GM21576 (cell line): ENCODE measurements around the gene XYLT1.
"Not testable (repeated sequence)": the region's sequence is repeated elsewhere in the genome, so short reads cannot be mapped to it uniquely, and the experiment has no call there.

Experiments
- ATAC-seq: cut with Tn5 transposase; IDR thresholded peaks from one replicate; pipeline ENCODE4 v1.9.1; 2021; ENCODE audit warnings: mild to moderate bottlenecking, moderate library complexity; ENCODE audit not compliant: unreplicated experiment

The XYLT1 gene

DNA sequence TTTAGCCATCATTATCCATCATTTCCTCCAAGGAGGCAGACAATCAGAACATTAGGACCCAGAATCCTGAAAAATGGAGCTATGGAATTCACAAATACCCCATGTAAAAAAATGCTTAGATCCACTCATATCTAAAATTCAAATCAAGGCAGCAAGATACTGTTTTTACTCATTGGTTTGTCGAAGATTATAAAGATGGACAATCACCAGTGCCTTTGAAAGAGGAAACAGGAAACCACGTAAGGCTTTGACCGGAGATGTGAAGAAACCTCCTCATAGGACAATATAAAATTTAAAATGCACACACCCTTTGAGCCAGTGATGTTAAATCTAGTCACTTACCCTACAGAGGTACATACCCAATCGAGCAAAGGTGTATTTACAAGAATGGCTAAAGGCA, 130.0 kb downstream of the XYLT1 start:
- ATAC-seq: no peak

DNA sequence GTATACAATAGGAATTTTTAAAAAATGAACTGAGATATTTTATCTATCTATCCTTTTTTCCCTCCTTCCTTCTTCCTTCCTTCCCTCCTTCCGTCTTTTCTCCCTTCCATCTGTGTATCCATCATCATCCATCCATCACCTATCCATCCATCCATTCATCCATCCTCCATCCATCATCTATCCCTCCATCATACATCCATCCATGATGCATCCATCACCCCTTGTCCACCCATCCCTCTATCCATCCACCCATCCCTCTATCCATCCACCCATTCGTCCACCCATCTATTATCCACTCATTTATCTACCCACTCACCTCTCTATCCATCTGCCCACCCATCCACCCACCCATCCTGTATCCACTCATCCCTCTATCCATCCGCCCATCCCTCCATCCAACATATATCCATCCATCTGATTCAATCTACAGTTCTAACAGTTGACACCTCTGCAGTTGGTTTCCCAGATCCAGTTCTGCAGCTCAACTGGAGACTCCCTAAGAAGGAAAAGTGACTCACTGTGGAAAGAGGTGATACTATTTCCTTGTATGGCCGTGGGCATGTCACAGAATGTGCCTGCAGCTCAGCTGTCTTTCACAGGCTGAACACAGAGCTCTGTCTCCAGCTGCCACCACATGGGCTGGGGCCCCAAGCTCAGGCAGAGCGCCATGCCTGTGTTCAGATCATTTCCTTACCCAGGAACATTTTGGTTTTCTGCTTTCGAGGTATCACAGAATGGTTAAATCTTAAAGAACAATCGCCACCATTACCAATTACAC, 130.8 kb downstream of the XYLT1 start:
- no peak for ATAC-seq

DNA sequence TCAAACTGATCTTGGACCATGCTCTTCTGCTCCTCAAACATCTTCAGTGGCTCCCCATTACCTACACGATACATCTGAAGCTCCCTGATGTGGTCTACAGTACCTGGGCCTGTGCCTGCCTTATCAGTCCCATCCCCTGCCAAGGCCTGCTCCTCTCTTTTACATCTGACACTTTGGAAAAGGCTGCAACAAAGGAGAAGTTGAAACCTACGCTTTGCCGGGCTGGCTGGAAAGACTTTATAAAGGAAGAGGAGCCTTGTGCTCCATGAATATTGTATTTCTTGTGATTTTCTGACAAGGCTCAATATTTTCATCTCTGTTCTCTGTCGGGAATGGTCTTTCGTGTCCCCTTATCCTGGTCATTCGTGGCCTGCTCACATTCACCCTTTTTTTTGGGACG, 132.5 kb downstream of the XYLT1 start:
- ATAC-seq: no peak

DNA sequence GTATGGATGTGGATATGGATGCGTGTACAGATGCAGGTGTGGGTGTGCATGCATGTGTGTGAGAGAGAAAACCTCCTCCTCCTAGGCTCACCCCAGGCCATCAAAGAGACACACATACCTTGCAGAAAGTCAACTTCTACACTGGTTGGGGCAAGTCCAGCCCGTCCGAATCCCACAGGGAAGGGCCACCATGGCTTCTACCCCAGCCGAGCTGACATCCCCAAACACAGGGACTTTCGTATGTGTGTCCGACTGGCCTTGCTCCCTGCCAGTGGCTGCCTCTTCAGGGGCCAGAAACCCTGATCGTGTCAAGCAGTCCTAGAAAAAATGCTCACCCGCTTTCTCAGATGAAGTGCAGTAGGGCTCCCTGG, 134.2 kb downstream of the XYLT1 start:
- ATAC-seq: no peak

DNA sequence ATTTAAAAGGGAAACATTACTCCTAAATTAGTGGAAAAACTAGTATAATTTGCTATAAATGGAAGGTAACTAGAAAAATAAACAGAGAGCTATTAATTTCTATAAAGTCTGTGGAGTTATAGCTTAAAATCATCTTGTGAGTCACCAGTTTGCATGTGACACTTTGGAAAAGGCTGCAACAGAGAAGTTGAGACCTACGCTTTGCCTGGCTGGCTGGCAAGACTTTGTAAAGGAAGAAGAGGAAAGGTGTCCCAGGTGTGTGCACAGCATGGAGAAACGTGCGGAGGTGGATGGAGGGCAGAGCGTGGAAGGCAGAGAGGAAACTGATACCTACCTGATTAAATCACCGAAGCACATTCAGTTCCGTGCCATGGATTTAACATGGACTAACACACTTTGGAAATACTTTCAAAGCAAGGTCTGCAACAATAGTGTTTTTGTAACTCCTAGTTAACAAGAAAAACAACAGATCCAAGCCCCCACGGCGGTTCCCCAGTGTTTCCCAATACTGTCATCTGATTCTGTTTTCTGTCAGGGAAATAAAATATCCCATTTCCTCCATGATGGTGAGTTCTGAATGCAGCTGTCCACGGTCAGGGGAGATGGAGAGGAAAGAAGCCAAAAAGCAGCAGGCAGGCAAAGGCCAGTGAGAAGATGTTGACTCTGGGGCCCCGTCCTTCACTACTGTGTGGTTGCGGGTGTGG, 134.8 kb downstream of the XYLT1 start:
- no peak for ATAC-seq

DNA sequence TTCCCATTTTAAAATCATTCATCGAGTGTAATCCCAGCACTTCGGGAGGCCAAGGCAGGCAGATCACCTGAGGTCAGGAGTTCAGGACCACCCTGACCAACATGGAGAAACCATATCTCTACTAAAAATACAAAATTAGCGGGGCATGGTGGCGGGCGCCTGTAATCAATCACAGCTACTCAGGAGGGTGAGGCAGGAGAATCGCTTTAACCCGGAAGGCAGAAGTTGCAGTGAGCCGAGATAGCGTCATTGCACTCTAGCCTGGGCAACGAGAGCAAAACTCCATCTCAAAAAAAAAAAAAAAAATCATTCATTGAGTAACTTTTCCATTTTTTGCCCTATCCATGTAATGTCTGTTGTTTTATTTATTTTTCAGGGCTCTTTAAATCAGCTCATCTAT, 135.4 kb downstream of the XYLT1 start:
- ATAC-seq: not testable (repeated sequence)

DNA sequence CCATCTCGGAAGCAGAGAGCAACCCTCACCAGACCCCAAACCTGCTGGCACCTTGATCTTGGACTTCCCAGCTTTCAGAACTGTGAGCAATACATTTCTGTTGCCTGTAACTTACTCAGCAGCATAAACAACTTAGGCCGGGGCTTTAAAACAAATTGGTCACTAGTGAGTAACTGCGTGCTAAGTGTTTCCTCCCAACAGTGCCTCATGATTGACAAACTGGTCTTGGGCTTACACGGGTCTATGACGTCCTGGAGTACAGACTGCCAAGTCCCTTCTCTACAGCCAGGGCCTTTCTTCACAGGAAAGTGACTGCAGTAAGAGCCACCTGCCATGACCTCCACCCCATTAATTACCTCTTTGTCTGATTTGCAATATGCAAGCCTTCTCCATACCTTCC, 136.7 kb downstream of the XYLT1 start:
- no peak for ATAC-seq

DNA sequence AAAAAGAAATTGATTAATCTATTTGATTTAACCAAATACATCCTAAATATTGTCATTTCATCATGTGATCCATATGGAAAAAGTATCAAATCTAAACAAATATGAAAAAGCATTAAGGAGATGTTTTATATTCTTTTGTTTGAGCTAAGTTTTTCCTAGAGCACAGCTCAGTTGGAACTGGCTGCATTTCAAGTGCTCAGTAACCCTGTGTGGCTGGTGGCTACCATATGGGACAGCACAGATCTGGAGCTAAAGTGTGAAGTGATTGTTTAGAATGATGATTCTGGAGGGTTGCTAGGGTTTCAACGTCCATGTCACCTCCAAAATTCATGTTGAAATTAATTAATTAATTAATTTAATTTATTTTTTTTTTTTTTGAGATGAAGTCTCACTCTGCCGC, 137.5 kb downstream of the XYLT1 start:
- no peak for ATAC-seq

DNA sequence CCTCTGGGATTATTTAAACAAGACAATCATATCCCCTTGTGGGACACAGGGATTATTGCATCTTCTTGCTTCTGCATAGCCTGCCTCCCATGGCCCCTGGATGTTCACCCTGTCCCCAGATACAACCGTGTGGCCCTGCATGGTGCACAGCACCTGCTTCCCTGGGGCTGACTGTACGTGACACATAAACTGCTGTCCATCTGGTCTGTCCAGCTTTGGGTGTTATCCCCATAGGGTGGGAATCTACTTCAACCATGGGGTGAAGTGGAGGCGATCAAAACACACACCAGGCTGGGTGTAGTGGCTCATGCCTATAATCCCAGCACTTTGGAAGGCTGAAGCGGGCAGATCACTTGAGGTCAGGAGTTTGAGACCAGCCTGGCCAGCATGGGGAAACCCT, 138.8 kb downstream of the XYLT1 start:
- no peak for ATAC-seq

DNA sequence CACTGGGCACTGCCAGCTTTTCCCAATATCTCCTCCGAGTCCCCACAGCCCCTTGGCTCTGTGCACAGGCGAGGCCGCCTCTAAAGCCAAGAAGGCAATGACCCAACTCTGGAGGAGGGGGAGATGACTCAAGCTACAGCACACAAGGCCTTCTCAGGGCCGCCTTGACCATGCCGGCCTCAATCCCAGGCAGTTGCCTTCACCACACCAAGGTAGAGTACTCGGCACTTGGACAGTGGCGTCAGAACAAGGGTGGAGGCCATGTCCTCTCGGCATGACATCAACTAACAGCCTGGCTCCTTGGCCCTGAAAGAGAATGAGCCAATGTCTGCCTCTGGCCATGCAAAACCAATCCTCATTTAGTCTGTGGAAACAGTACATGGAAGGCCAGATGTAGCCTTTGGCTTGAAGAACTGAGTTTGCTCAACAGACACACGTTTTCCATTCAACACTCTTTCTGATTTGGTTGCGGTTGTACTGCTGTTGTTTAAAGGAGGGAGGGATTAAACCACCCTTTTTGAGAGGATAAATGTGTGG, 139.6 kb downstream of the XYLT1 start:
- ATAC-seq: no peak

DNA sequence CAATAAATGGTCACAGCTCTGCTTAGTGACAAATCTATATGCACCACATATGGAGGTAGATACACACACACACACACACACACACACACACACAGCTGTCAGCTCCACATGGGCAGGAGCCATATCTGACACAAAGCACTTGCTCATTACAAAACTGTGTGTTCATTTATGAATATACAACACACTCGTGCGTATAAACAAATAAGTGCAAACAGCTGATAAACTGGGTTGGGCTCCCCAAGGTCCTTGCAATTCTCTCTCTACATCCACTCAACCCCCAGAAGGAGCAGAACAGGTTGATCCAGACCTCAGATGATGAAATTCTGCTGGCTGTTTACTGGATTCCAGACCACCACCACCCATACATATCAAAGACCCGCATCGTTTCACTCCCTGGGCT, 140.7 kb downstream of the XYLT1 start:
- no peak for ATAC-seq

DNA sequence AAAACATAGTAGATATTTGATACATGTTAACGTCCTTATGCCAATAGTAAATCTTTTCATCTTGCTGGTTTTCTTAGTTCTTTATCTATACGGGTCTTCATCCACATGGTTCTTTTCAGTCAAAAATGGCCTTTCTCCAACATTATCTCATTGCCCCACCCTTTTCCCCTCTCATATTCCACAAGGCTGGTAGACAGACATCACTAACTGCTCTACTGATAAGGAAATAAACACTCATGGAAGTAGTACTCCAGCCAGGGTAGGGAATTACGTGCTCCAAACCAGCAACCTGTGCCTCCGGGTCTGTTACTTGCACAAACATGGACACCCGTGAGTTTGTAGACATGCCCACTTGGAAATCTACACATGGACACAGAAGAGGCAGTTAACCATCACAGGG, 141.4 kb downstream of the XYLT1 start:
- no peak for ATAC-seq

DNA sequence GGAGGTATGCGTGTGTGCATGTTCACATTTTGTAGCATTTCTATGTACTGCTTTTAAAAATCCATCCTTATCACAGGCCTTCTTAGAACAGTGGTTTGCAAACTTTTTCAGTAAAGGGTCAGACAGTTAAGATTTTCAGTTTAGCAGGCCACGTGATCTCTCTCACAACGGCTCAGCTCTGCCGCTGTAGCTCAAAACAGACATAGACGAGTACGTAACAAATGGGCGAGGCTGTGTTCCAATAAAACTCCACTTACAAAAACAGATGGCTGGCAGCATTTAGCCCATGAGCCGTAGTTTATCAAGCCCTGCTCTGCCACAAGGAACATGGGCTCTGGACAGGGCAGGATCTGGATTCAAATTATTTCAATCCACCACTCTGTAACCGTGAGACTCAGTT, 141.8 kb downstream of the XYLT1 start:
- ATAC-seq: no peak

DNA sequence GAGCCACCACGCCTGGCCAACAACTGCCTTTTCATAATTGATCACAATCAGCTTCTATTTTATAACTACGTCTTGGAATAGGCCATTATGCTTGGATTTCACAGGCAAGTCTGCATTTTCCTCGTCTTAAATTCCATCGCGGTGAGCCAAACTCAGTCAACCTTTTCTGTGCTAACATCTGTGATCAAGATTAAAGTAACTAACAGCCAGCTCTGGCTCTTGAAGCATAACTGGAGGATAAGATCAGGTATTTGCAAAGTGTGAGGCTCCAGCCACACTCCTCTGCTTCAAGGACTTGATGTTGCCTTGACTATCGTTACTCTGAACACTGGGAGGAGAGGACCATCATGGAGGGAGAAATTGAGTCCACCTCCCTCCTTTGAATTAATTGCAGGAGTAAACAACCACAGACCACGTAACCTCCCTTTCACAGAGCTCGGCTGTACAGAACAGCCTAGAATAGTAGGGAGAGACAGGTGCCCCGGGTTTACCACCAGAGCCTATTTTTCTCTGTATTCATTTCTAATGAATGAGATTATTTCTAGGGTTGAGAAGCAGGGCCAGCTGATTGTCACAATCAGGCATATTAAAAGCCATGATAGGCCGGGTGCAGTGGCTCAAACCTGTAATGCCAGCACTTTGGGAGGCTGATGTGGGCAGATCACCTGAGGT, 143.0 kb downstream of the XYLT1 start:
- ATAC-seq: no peak

DNA sequence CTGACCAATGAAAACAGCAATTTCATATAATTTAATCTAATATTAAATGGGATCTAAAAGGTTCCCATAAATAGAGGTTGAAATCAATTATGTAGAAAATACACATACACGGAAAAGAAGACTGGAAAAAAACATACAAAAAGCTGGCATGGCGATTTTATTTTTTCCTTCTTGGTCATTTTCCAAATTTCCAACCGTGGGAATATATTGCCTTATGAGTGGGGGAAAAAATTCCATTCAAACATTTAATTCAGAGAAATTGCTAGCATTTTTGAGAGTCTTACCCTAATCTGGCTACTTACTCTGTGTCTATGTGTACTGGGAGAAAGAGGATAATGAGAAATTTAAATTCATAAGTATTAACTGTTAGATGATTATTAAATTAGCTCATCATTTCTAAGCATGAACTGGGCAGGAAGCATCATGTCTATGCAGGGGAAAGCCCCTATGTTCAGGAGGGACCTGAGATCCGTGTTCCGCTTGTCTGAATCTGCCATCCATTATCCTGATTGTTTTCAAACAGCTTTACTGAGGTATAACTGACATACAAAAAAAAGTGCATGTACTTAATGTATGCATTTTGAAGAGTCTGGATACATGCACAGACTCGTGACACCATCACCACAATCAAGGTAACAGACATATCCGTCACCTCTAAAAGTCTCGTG, 145.2 kb downstream of the XYLT1 start:
- ATAC-seq: no peak

DNA sequence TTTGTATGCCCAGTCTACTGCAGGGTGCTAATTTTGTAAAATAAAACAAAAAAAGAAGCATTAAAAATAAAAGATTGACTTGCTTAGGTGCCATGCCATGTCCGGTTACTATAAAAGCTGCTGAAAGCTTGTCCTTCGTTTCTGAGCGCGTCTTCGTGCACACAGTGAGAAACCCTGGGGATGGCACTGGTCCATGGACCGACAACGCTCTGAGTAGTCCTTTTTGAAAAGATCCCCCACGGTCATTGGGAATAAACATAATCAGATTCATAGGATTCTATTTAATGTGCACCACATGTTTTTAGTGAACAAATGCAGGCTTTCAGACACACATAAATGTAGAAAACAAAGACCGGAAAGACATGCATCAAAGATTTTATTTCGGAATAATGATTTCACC, 146.3 kb downstream of the XYLT1 start:
- ATAC-seq: no peak

DNA sequence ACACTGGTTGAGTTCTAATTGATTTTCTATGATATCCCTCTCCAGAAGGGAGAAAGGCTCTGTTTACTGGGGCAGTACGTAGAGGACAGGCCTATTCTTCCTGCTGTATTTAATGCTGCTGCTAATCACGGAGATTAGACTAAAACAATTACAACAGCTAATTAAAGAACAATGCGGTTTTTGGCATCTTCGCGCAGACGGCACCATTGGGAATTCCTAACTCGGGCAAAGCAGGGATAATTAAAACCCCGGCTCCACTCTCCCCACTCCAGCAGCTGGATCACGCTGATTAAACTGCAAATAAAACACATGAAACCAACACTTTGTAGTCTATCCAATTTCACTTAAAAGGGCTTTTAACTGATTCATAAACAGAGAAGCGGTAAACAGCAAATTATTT, 147.6 kb downstream of the XYLT1 start:
- ATAC-seq: no peak

DNA sequence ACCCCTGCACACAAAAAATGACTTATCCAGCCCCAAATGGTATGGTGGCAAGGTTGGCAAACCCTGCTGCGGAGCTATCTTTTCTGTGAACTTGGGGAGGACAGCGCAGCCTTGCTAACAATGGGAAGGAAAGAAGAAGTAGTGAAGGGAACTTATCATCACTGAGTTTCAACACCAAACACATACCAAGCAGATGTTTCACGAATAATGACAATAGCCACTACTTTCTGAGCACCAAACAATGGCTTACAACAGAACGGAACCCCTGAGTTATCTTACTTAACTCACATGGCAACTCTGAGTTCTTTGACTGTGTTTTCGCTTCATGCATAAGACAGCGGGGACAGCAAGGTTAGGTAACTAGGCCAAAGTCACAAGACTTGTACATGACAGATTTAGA, 148.9 kb downstream of the XYLT1 start:
- no peak for ATAC-seq

DNA sequence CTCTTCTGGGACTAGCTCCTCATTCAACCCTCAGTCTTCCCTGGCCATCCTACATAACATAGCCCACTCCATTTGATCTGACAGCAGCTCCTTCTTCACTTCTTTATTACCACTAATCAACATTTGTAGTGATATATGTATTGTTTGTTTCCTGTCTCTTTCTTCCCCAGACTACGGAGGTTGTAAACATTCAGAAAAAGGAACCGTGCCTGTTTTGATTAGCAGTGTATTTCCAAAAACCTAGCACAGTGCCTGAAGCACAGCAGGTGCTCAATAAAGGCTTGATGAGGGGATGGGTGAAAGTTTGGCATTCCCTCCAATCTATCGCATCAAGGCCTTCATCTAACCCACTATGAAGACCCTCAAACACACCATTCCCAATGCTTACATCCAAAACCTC, 150.8 kb downstream of the XYLT1 start:
- ATAC-seq: no peak

DNA sequence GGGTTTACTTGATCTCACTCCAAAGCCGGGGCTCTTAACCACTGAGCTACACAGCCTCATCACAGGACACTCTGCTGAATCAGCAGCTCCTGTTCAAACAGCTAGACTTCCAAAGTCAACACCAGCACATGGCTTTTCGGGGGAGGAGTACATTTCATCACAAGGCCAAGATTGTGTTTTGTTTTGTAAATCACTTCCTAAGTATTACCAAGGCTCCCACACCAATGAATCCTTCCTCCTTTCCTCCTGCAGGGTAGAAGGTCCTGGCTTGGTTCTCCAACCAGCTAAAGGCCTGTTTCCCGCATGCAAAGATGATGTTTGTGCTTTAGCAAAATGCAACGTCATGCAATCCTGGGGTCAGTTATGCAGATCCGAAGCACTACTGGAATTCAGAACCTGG, 152.5 kb downstream of the XYLT1 start:
- no peak for ATAC-seq

DNA sequence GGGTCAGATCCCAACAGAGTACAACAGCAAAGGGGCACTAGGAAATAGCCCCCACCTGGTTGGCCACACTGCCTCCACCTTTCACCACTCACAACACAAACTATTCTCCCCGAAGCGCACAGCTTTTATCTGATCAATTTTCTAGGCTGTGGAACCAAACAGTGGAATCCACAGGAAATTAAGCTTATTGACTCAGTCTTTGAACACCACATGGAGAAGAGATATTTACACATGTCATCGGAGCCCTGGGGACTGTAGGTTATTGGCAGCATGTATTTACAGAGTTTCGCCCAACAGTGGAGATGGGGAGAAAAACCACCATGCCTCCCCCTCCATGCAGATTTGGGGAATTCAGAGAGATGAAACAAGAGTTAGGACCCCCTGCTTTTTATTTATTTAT, 154.8 kb downstream of the XYLT1 start:
- no peak for ATAC-seq
